Peyer's patch (tissue), 4 donors: ENCODE results near the gene GALNT2.

Source experiments
- POLR2A ChIP-seq, 2 donors: fragments of 450-650 bp; IDR thresholded peaks; one replicate each; pipeline ENCODE4 v1.5.1; 2017; ENCODE audit warnings: antibody characterized with exemption in 2 of 2, mild to moderate bottlenecking in 2 of 2, moderate library complexity in 2 of 2
- TF ChIP-seq, protein P1 (sequence below), 6 experiments: fragments of 450-650 bp in 4 of 6; fragments of 200-600 bp in 2 of 6; sonication (generic) in 1 of 6; IDR thresholded peaks; one replicate each; pipeline ENCODE4 v1.5.1; 2017 to 2019; ENCODE audit warnings: antibody characterized with exemption in 6 of 6, mild to moderate bottlenecking in 3 of 6, moderate library complexity in 1 of 6

- TF ChIP-seq POLR2A (IDR thresholded peaks at IDR 0.05): no peak
- TF ChIP-seq, protein P1, sequence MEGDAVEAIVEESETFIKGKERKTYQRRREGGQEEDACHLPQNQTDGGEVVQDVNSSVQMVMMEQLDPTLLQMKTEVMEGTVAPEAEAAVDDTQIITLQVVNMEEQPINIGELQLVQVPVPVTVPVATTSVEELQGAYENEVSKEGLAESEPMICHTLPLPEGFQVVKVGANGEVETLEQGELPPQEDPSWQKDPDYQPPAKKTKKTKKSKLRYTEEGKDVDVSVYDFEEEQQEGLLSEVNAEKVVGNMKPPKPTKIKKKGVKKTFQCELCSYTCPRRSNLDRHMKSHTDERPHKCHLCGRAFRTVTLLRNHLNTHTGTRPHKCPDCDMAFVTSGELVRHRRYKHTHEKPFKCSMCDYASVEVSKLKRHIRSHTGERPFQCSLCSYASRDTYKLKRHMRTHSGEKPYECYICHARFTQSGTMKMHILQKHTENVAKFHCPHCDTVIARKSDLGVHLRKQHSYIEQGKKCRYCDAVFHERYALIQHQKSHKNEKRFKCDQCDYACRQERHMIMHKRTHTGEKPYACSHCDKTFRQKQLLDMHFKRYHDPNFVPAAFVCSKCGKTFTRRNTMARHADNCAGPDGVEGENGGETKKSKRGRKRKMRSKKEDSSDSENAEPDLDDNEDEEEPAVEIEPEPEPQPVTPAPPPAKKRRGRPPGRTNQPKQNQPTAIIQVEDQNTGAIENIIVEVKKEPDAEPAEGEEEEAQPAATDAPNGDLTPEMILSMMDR (IDR thresholded peaks at IDR 0.05): no peak
Measured at GRCh38 chr1:230145505-230145899, 78.5 kb downstream of the GALNT2 start.
